H9 (cell line): ENCODE data around the gene EPHA1. TPM values are rescaled to one million over a fixed set of nuclear protein-coding genes. Genes with fewer than 3 reads are reported as not detected.

Source experiments
- DNase-seq: peaks from one replicate; pipeline ENCODE4 v3.0.0-alpha.2; 2017
- H2AFZ ChIP-seq: one replicate; pipeline ENCODE4 v1.6.1; 2013; ENCODE audit warnings: mild to moderate bottlenecking, low read length, control low read depth, moderate library complexity
- H2AK5ac ChIP-seq: 2 replicates; pipeline ENCODE4 v1.6.1; 2013; ENCODE audit warnings: low read length, control low read depth, mixed read lengths; ENCODE audit not compliant: insufficient read length
- H2BK120ac ChIP-seq: one replicate; pipeline ENCODE4 v1.6.1; 2013; ENCODE audit warnings: low read depth, mild to moderate bottlenecking, low read length, control low read depth, inconsistent platforms; ENCODE audit not compliant: poor library complexity, severe bottlenecking
- H2BK12ac ChIP-seq: 2 replicates; pipeline ENCODE4 v1.6.1; 2013; ENCODE audit warnings: low read length, control low read depth, mixed read lengths, low read depth; ENCODE audit not compliant: insufficient read length
- H2BK15ac ChIP-seq: 2 replicates; pipeline ENCODE4 v1.6.1; 2013; ENCODE audit warnings: low read depth, low read length, control low read depth
- H2BK20ac ChIP-seq: one replicate; pipeline ENCODE4 v1.6.1; 2013; ENCODE audit warnings: low read depth, mild to moderate bottlenecking, low read length, control low read depth, inconsistent platforms; ENCODE audit not compliant: poor library complexity, severe bottlenecking
- H2BK5ac ChIP-seq: 2 replicates; pipeline ENCODE4 v1.6.1; 2013; ENCODE audit warnings: low read length, control low read depth, mixed read lengths; ENCODE audit not compliant: insufficient read length
- H3K14ac ChIP-seq: 2 replicates; pipeline ENCODE4 v1.6.1; 2013; ENCODE audit warnings: low read length, control low read depth; ENCODE audit not compliant: insufficient read depth
- H3K18ac ChIP-seq: 2 replicates; pipeline ENCODE4 v1.6.1; 2013; ENCODE audit warnings: low read depth, mild to moderate bottlenecking, mixed read lengths, low read length, control low read depth; ENCODE audit not compliant: insufficient read length
- H3K23ac ChIP-seq: 2 replicates; pipeline ENCODE4 v1.6.1; 2013; ENCODE audit warnings: low read length, control low read depth, mixed read lengths, low read depth; ENCODE audit not compliant: insufficient read length
- H3K23me2 ChIP-seq: 2 replicates; pipeline ENCODE4 v1.6.1; 2013; ENCODE audit warnings: low read depth, mild to moderate bottlenecking, mixed read lengths, low read length, control low read depth; ENCODE audit not compliant: insufficient read length, poor library complexity, severe bottlenecking
- H3K27ac ChIP-seq: 2 replicates; pipeline ENCODE4 v1.5.1; 2013; ENCODE audit warnings: low read length, control low read depth, mixed read lengths, low read depth; ENCODE audit not compliant: insufficient read length
- H3K27me3 ChIP-seq: 2 replicates; pipeline ENCODE4 v1.6.1; 2013; ENCODE audit warnings: low read length, control low read depth, inconsistent platforms; ENCODE audit not compliant: insufficient read depth
- H3K4ac ChIP-seq: 2 replicates; pipeline ENCODE4 v1.6.1; 2013; ENCODE audit warnings: low read depth, mild to moderate bottlenecking, control low read depth, inconsistent platforms, low read length, moderate library complexity
- H3K4me1 ChIP-seq: 2 replicates; pipeline ENCODE4 v1.6.1; 2013; ENCODE audit warnings: low read length, control low read depth, inconsistent platforms; ENCODE audit not compliant: insufficient read depth
- H3K4me2 ChIP-seq: 2 replicates; pipeline ENCODE4 v1.6.1; 2013; ENCODE audit warnings: low read length, control low read depth, mixed read lengths; ENCODE audit not compliant: insufficient read length, insufficient read depth
- H3K56ac ChIP-seq: 2 replicates; pipeline ENCODE4 v1.6.1; 2013; ENCODE audit warnings: low read depth, mild to moderate bottlenecking, mixed read lengths, low read length, control low read depth; ENCODE audit not compliant: insufficient read length
- H3K79me1 ChIP-seq: 2 replicates; pipeline ENCODE4 v1.6.1; 2013; ENCODE audit warnings: low read depth, mild to moderate bottlenecking, moderate library complexity, low read length, control low read depth, inconsistent platforms; ENCODE audit not compliant: insufficient read depth, poor library complexity, severe bottlenecking
- H3K79me2 ChIP-seq: 2 replicates; pipeline ENCODE4 v1.6.1; 2013; ENCODE audit warnings: low read length, control low read depth, inconsistent platforms; ENCODE audit not compliant: insufficient read depth
- H3K9ac ChIP-seq: 2 replicates; pipeline ENCODE4 v1.6.1; 2013; ENCODE audit warnings: low read length, control low read depth, mixed read lengths; ENCODE audit not compliant: insufficient read length; ENCODE audit errors: extremely low read depth
- H3K9me3 ChIP-seq: one replicate; pipeline ENCODE4 v1.6.1; 2013; ENCODE audit warnings: low read depth, low read length, inconsistent platforms; ENCODE audit not compliant: control insufficient read depth
- H3T11ph ChIP-seq: one replicate; pipeline ENCODE4 v1.6.1; 2013; ENCODE audit warnings: mild to moderate bottlenecking, low read length, control low read depth, inconsistent platforms
- H4K20me1 ChIP-seq: one replicate; pipeline ENCODE4 v1.6.1; 2013; ENCODE audit not compliant: control insufficient read depth, insufficient read length, insufficient read depth
- H4K5ac ChIP-seq: 2 replicates; pipeline ENCODE4 v1.6.1; 2013; ENCODE audit warnings: low read depth, mild to moderate bottlenecking, mixed read lengths, low read length, control low read depth; ENCODE audit not compliant: insufficient read length
- H4K8ac ChIP-seq: replicated peaks from 2 replicates; pipeline ENCODE4 v1.6.1; 2013; ENCODE audit warnings: low read length, control low read depth, mixed read lengths, low read depth; ENCODE audit not compliant: insufficient read length
- H4K91ac ChIP-seq: 2 replicates; pipeline ENCODE4 v1.6.1; 2013; ENCODE audit warnings: low read depth, mild to moderate bottlenecking, moderate library complexity, mixed read lengths, low read length, control low read depth; ENCODE audit not compliant: insufficient read length
- H3K27ac Mint-ChIP-seq, 3 experiments: 2 replicates in 2 of 3; 3 replicates in 1 of 3; pipeline ENCODE4 v1.8.0; 2020 to 2021; ENCODE audit warnings: mixed read lengths in 3 of 3, mild to moderate bottlenecking in 1 of 3, moderate library complexity in 1 of 3
- H3K27me3 Mint-ChIP-seq: 2 replicates; pipeline ENCODE4 v1.8.0; 2021; ENCODE audit warnings: low read depth, mild to moderate bottlenecking, moderate library complexity, mixed read lengths
- H3K36me3 Mint-ChIP-seq, 3 experiments: 2 replicates in 2 of 3; 3 replicates in 1 of 3; pipeline ENCODE4 v1.8.0; 2020 to 2021; ENCODE audit warnings: low read depth in 3 of 3, mixed read lengths in 3 of 3; ENCODE audit not compliant: insufficient read depth in 1 of 3
- H3K4me1 Mint-ChIP-seq, 2 experiments: 2 replicates each; pipeline ENCODE4 v1.8.0; 2020; ENCODE audit warnings: mixed read lengths in 2 of 2
- H3K4me3 Mint-ChIP-seq, 2 experiments: 2 replicates in 1 of 2; 3 replicates in 1 of 2; pipeline ENCODE4 v1.8.0; 2020 to 2021; ENCODE audit warnings: mild to moderate bottlenecking in 2 of 2, mixed read lengths in 2 of 2, moderate library complexity in 1 of 2
- H3K9me3 Mint-ChIP-seq, 2 experiments: 2 replicates in 1 of 2; 3 replicates in 1 of 2; pipeline ENCODE4 v1.8.0; 2020; ENCODE audit warnings: mild to moderate bottlenecking in 2 of 2, mixed read lengths in 2 of 2, moderate library complexity in 1 of 2
- WGBS: extraction: QIAGEN DNeasy Blood & Tissue Kit; methylation state at CpG from one replicate; pipeline ENCODE4 v1.1.7; 2013; ENCODE audit warnings: missing lambda C conversion rate, low lambda C conversion rate, mixed read lengths; ENCODE audit not compliant: insufficient read length; ENCODE audit errors: extremely low coverage; 5-methylcytosine and 5-hydroxymethylcytosine counted together
- total RNA-seq: library from RNA; stranded (reverse); gene quantifications from 2 replicates; pipeline ENCODE4 v1.2.1, GENCODE V29; 2021
- TF ChIP-seq, protein P1 (sequence below): fragments of 200-600 bp; sonication (generic); conservative IDR thresholded peaks from 3 replicates; pipeline ENCODE4 v1.8.0; 2021; ENCODE audit warnings: antibody characterized with exemption, mild to moderate bottlenecking

Gene EPHA1
- total RNA-seq, 1 experiment from 2014 or later = 109 TPM

- Histone ChIP-seq H2BK12ac (no peak overlapping the region), H3T11ph (no peak overlapping the region), H3K14ac (no peak overlapping the region), H3K9ac (no peak overlapping the region), H3K27me3 (no peaks in the 10 kb centered on the region), H4K20me1 (no peaks in the 10 kb centered on the region), H2AFZ (no peak overlapping the region), H3K4ac (no peak overlapping the region), H4K91ac (no peak overlapping the region), H4K8ac (no peak overlapping the region), H2AK5ac (no peak overlapping the region), H2BK5ac (no peak overlapping the region), H4K5ac (no peak overlapping the region), H3K4me1 (no peaks in the 10 kb centered on the region), H3K9me3 (no peaks in the 10 kb centered on the region), H2BK20ac (no peak overlapping the region), H2BK120ac (no peak overlapping the region), H3K23me2 (no peaks in the 10 kb centered on the region), H3K18ac (no peak overlapping the region), H3K4me2 (no peak overlapping the region), H3K79me2 (no peaks in the 10 kb centered on the region), H3K79me1 (no peaks in the 10 kb centered on the region), H3K56ac (no peak overlapping the region), H3K27ac (no peak overlapping the region), H2BK15ac (no peak overlapping the region), H3K23ac (no peak overlapping the region)
- Mint-ChIP-seq H3K4me3 (no peak overlapping the region), H3K4me1 (peaks cover 17 to 21% of the 10 kb centered on the region in 2 experiments), H3K36me3 (peaks cover 17 to 36% (median 26%) of the 10 kb centered on the region in 3 experiments), H3K27me3 (peaks cover 6% of the 10 kb centered on the region), H3K9me3 (no peaks in the 10 kb centered on the region), H3K27ac (peak overlapping the region in 2 of 3 experiments; percentile 42 to 49; a peak in 2 of 7 replicates)
- WGBS = no CpG with 5 or more reads among the region's 11 CpGs
- TF ChIP-seq, protein P1, sequence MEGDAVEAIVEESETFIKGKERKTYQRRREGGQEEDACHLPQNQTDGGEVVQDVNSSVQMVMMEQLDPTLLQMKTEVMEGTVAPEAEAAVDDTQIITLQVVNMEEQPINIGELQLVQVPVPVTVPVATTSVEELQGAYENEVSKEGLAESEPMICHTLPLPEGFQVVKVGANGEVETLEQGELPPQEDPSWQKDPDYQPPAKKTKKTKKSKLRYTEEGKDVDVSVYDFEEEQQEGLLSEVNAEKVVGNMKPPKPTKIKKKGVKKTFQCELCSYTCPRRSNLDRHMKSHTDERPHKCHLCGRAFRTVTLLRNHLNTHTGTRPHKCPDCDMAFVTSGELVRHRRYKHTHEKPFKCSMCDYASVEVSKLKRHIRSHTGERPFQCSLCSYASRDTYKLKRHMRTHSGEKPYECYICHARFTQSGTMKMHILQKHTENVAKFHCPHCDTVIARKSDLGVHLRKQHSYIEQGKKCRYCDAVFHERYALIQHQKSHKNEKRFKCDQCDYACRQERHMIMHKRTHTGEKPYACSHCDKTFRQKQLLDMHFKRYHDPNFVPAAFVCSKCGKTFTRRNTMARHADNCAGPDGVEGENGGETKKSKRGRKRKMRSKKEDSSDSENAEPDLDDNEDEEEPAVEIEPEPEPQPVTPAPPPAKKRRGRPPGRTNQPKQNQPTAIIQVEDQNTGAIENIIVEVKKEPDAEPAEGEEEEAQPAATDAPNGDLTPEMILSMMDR = no peak
- no peak for DNase-seq
These were observed 56.1 kb downstream of the EPHA1 start for GRCh38 chr7:143352531-143353002.
